Mesothelial cell of epicardium (in vitro differentiated cells): ENCODE data around the gene COA8. TPM values are rescaled to one million over a fixed set of nuclear protein-coding genes. Genes with fewer than 3 reads are reported as not detected.

ENCODE experiments used
- DNase-seq, 2 experiments: peaks; one replicate each; pipeline ENCODE4 v3.0.0; 2021; ENCODE audit warnings: low spot score in 2 of 2; ENCODE audit not compliant: unreplicated experiment in 2 of 2
- H3K27ac Mint-ChIP-seq: 2 replicates; pipeline ENCODE4 v1.8.0; 2021; ENCODE audit warnings: mixed read lengths
- H3K27me3 Mint-ChIP-seq: 2 replicates; pipeline ENCODE4 v1.8.0; 2021; ENCODE audit warnings: low read depth, mixed read lengths
- H3K36me3 Mint-ChIP-seq: 2 replicates; pipeline ENCODE4 v1.8.0; 2021; ENCODE audit warnings: mixed read lengths
- H3K4me1 Mint-ChIP-seq: 2 replicates; pipeline ENCODE4 v1.8.0; 2021; ENCODE audit warnings: mixed read lengths
- H3K4me3 Mint-ChIP-seq: 2 replicates; pipeline ENCODE4 v1.8.0; 2021; ENCODE audit warnings: mild to moderate bottlenecking, moderate library complexity, mixed read lengths
- H3K9me3 Mint-ChIP-seq: 2 replicates; pipeline ENCODE4 v1.8.0; 2021; ENCODE audit warnings: mixed read lengths
- CTCF ChIP-seq: fragments of 200-600 bp; sonication (generic); IDR thresholded peaks from one replicate; pipeline ENCODE4 v1.5.0; 2021; ENCODE audit warnings: antibody characterized with exemption; ENCODE audit not compliant: unreplicated experiment
- total RNA-seq: library from RNA; stranded (reverse); gene quantifications from 3 replicates; pipeline ENCODE4 v1.2.1, GENCODE V29; 2021

The COA8 gene
- total RNA-seq, 1 donor from 2014 or later, result 36.0 TPM

GRCh38 chr14:103574104-103574503 lies 11.3 kb downstream of the COA8 start:
- no peaks in the 10 kb centered on the region for H3K9me3 Mint-ChIP-seq
- H3K27me3 Mint-ChIP-seq, result no peaks in the 10 kb centered on the region
- no peak overlapping the region for H3K4me3 Mint-ChIP-seq
- peaks cover 10% of the 10 kb centered on the region for H3K4me1 Mint-ChIP-seq
- H3K27ac Mint-ChIP-seq, result no peak overlapping the region
- peaks cover 12% of the 10 kb centered on the region for H3K36me3 Mint-ChIP-seq
- DNase-seq, result no peak
- TF ChIP-seq CTCF, result no peak

- no peaks in the 10 kb centered on the region for H3K27me3 Mint-ChIP-seq
- no peak for DNase-seq
- H3K4me3 Mint-ChIP-seq, result no peak overlapping the region
- peaks cover 7% of the 10 kb centered on the region for H3K4me1 Mint-ChIP-seq
- H3K9me3 Mint-ChIP-seq, result no peaks in the 10 kb centered on the region
- H3K27ac Mint-ChIP-seq, result peak overlapping the region; percentile 23
- no peak for TF ChIP-seq CTCF
- peaks cover 12% of the 10 kb centered on the region for H3K36me3 Mint-ChIP-seq
These were observed 12.0 kb downstream of the COA8 start for GRCh38 chr14:103574707-103575285.

GRCh38 chr14:103576371-103577024 lies 13.7 kb downstream of the COA8 start:
- Mint-ChIP-seq H3K4me1 (peaks cover 7% of the 10 kb centered on the region), H3K27ac (peak overlapping the region; percentile 90), H3K27me3 (no peaks in the 10 kb centered on the region), H3K36me3 (peaks cover 14% of the 10 kb centered on the region), H3K9me3 (no peaks in the 10 kb centered on the region), H3K4me3 (no peak overlapping the region)
- TF ChIP-seq CTCF, result no peak
- DNase-seq, result peak; percentile 37 to 68

- DNase-seq, result no peak
- Mint-ChIP-seq H3K4me1 (peaks cover 7% of the 10 kb centered on the region), H3K4me3 (no peak overlapping the region), H3K27ac (no peak overlapping the region), H3K36me3 (peaks cover 15% of the 10 kb centered on the region), H3K9me3 (no peaks in the 10 kb centered on the region), H3K27me3 (no peaks in the 10 kb centered on the region)
- TF ChIP-seq CTCF, result no peak
These were observed 15.8 kb downstream of the COA8 start for GRCh38 chr14:103578401-103579075.

GRCh38 chr14:103581206-103581605 lies 18.4 kb downstream of the COA8 start:
- H3K36me3 Mint-ChIP-seq, result peaks cover 20% of the 10 kb centered on the region
- H3K27ac Mint-ChIP-seq, result no peak overlapping the region
- no peaks in the 10 kb centered on the region for H3K27me3 Mint-ChIP-seq
- DNase-seq, result no peak
- no peaks in the 10 kb centered on the region for H3K9me3 Mint-ChIP-seq
- no peak for TF ChIP-seq CTCF
- peaks cover 7% of the 10 kb centered on the region for H3K4me1 Mint-ChIP-seq
- H3K4me3 Mint-ChIP-seq, result no peak overlapping the region
